Measurements from ENCODE around the gene SNORC. TPM values are rescaled to one million over a fixed set of nuclear protein-coding genes. Genes with fewer than 3 reads are reported as not detected.

The SNORC gene
- total and polyA plus RNA-seq, 2 of the 13 experiments (the other 11 are each of a cell fraction or from before 2014, with no cell fraction given): 59.1 to 86.1 TPM

GRCh38 chr2:232871835-232872736, 2.0 kb downstream of the SNORC start (continued):
- TF ChIP-seq MLXIP (CRISPR knock-in tag; IDR thresholded peaks at IDR 0.05; ENCODE audit: borderline replicate concordance): no peak
- peak; percentile 63; the same call in 1 of the 2 replicates for TF ChIP-seq ARID4A (CRISPR knock-in tag; IDR thresholded peaks at IDR 0.05; ENCODE audit: borderline replicate concordance)
- no peak for TF ChIP-seq ZUFSP (CRISPR knock-in tag; IDR thresholded peaks at IDR 0.05; ENCODE audit: borderline replicate concordance)
- TF ChIP-seq ZNF883 (CRISPR knock-in tag; IDR thresholded peaks at IDR 0.05; ENCODE audit: not compliant biosample characterization): no peak
- TF ChIP-seq ZNF260 (CRISPR knock-in tag; IDR thresholded peaks at IDR 0.05; ENCODE audit: borderline replicate concordance, low read depth): peak; percentile 83; the same call in 1 of the 2 replicates
- TF ChIP-seq MATR3 (CRISPR knock-in tag; IDR thresholded peaks at IDR 0.05): no peak
- TF ChIP-seq ZBTB2 (CRISPR knock-in tag; IDR thresholded peaks at IDR 0.05; ENCODE audit: low read depth): no peak
- TF ChIP-seq ZNF672 (CRISPR knock-in tag; IDR thresholded peaks at IDR 0.05): no peak
- no peak; the same call in 1 of the 2 replicates for TF ChIP-seq ZNF460 (CRISPR knock-in tag; IDR thresholded peaks at IDR 0.05; ENCODE audit: borderline replicate concordance)
- peak; percentile 30; the same call in 1 of the 2 replicates for TF ChIP-seq FOXO1 (CRISPR knock-in tag; IDR thresholded peaks at IDR 0.05)
- no peak; the same call in 1 of the 2 replicates for TF ChIP-seq ZNF598 (CRISPR knock-in tag; IDR thresholded peaks at IDR 0.05; ENCODE audit: borderline replicate concordance)
- TF ChIP-seq ZNF713 (CRISPR knock-in tag; IDR thresholded peaks at IDR 0.05): no peak
- no peak for TF ChIP-seq ZNF724P (CRISPR knock-in tag; IDR thresholded peaks at IDR 0.05; ENCODE audit: borderline replicate concordance)
- TF ChIP-seq ERF (CRISPR knock-in tag; IDR thresholded peaks at IDR 0.05): 0 out of 2 replicates have a peak, but pooled peaks have one; percentile 48
- TF ChIP-seq POGK (CRISPR knock-in tag; conservative IDR thresholded peaks at IDR 0.05): peak; percentile 53
